ENCODE measurements around the gene FCRLA.
"Not testable (repeated sequence)": the region's sequence is repeated elsewhere in the genome, so short reads cannot be mapped to it uniquely, and the experiment has no call there.

Gene FCRLA, protein sequence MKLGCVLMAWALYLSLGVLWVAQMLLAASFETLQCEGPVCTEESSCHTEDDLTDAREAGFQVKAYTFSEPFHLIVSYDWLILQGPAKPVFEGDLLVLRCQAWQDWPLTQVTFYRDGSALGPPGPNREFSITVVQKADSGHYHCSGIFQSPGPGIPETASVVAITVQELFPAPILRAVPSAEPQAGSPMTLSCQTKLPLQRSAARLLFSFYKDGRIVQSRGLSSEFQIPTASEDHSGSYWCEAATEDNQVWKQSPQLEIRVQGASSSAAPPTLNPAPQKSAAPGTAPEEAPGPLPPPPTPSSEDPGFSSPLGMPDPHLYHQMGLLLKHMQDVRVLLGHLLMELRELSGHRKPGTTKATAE

DNA sequence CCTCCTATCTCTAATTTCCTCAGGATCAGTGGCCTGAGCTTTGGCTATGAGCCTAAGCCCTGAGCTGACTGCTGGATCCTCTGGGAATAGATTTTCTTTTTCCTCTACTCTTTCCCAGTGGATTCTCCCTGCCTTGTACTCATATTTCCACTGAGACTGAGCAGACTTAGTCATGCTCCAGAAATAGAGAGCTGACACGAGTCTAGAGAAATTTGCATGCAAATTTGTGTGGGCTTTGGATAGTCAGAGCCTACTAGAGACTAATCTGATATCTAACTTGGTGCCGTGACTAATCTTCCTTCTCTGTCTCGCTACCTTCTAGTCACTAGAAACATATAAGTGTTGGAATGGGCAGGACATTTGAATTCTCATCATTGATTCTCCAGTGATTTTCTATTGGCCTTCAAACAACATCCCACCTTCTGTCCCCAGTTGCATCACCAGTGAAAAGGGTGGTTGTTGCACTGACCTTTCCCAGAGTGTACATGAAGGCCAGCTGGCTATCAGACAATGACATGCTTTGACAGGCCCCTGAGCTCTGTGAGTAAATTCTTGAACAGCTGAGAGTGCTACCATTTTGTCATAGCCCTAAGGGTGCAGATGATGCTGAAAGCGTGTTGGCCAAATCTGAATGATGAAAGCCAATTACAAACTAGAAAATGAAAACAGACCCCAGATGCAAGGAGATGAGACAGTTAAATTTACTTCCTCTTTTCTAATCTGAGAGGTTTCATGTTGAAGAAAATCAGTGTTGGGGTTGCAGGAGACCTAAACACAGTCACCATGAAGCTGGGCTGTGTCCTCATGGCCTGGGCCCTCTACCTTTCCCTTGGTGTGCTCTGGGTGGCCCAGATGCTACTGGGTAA is at the start of gene FCRLA:
Gene FCRLA, plus strand, starts transcription at position 748 of the 866 bp plus-strand sequence. Its CDS starts 36 bp downstream, at position 784.
- DNase-seq (ENCODE audit: low spot score), result peak; percentile 98

DNA sequence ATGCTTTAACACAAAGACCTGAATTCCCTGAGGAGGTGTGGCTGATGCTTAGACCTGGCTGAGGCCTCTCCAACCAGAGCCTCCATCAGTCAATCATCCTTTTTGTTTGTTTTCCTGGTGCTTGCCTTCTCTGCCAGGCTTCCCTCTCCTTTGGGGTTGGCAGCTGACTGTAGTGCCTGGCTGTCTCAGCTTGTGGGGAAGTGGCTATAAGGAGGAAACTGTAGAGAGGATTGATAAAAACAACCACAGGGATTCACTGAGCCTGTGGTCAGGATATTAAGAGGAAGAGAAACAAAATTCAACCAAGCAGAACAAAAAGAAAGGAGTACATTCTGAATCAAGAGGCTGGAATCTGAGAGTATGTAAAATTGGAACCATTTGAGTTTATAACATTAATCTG is 48.5 kb upstream of the FCRLA start:
- DNase-seq (ENCODE audit: low spot score), result not testable (repeated sequence)

DNA sequence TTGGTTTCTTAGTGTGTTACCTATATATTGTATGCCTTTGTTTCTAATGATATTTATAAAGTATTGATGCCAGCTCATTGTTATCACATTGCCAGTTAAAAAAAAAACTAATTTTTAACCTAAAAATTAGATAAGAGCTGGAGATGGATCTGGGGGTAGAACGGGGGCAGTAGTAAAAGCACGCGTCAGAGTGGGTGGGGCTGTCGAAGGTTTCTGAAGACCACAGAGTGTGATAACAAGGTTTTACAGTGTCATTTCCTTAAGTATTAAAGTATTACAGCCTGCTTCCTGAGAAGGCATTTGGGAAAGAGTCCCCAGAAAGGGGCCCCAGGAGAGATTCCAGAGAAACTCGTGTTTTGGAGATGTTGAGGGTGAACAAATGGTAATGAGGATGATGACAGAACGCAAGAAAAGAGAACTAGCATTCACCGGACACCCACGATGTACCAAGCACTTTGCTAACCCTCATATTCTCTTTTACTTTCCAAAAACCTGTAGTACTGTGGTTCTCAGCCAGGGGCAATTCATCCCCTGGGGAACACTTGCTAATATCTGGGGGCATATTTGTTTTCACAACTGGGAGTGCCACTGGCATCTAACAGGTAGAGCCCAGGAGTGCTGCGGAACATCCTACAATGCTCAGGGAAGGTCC is 45.2 kb upstream of the FCRLA start:
- not testable (repeated sequence) for DNase-seq (ENCODE audit: low spot score)

DNA sequence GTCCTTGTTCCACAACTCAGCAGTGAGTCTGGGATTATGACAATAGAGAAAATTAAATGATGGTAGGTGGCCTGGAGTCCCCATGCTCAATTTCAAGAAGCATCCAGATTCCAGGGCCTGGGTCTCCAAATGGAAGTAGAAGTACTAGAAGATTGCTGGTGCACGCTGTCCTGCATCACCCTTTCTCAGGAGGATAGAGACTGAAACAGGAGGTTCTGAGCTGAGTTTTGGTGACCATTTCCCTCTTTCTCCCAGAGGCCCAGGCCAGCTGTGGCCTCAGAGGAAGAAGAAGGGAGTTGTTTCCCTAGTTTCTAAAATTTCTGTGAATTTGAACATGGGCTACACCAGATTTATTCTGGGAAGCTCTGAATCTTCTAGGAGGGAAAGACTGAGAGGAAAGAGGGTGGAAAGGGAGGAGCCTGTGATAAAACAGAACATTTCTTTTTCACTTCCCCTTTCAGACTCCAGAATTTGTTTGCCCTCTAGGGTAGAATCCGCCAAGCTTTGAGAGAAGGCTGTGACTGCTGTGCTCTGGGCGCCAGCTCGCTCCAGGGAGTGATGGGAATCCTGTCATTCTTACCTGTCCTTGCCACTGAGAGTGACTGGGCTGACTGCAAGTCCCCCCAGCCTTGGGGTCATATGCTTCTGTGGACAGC is 44.2 kb upstream of the FCRLA start, which contains the start of gene FCGR2B:
Gene FCGR2B, plus strand, starts transcription at position 460 of the 656 bp plus-strand sequence. Its CDS starts 99 bp downstream, at position 559.
- DNase-seq (ENCODE audit: low spot score), result not testable (repeated sequence)

DNA sequence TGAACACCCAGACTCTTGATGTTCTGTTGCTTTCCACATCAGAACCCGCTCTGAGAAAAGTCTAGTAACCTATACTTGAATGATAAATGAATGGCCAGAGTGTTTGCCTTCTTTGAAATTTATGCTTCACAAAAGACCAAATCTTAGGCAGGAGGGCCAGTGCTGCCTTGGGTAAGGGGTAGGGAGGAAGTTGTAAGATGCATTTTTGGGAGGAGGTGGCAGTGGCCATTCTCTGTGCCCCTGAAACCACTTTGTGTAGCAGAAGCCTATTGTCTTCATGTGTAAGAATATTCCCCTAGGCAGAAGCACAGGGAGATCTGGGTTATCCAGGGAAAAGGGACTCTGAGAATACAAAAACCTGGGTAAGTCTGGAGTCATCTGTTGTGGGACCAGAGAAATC is 43.5 kb upstream of the FCRLA start:
- not testable (repeated sequence) for DNase-seq (ENCODE audit: low spot score)

DNA sequence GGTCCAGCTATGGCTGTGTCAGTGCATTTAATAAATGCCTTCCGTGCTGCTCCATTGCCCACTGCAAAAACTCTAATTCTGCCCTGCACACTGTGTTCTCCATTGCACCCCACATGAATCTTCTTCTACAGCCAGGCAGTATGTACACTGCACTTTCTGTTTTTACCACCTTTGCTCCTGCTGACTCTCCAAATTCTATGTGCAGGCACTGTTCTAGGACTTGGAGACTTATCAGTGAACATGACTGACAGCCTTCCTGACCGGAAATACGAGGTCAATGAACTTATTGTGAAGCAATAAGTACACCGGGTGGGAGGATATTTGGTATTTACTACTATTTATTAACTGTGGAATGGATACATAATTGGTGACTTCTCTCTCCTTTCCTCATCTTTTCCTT is 42.3 kb upstream of the FCRLA start:
- not testable (repeated sequence) for DNase-seq (ENCODE audit: low spot score)

DNA sequence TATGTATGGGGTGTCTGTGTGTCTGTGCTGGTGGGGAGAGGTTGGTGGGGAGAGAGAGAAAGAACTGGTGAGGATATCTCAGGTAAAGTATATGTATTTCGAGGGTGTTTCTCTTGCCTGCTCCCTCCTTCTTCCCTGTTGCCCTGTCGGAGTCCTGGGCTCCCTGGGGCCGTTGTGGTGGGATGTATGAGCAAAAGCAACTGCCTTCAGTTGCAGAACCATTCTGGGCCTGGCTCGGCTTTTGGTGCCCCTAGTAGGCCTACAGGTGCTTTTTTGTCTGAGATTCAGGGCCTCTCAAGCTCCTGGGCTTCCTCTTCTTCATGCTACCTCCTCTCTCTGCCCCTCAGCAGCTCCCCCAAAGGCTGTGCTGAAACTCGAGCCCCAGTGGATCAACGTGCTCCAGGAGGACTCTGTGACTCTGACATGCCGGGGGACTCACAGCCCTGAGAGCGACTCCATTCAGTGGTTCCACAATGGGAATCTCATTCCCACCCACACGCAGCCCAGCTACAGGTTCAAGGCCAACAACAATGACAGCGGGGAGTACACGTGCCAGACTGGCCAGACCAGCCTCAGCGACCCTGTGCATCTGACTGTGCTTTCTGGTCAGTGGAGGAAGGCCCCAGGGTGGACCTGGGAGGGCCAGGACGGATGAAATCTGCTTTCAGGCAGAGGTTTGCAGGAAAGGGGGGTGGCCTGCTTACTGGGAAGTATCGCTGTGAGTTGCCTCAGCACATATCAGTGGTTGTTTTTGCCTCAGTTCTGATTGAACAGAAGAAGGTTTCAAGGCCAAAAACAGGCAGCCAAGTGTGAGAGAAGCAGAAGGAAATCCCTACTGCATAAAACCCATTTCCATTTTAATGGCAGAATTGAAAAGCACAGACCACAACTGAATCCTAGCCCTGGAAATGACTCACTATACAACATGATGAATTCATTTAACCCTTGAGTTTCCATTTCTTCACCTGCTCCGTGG is 35.7 kb upstream of the FCRLA start:
- peak; percentile 4 for DNase-seq (ENCODE audit: low spot score)

DNA sequence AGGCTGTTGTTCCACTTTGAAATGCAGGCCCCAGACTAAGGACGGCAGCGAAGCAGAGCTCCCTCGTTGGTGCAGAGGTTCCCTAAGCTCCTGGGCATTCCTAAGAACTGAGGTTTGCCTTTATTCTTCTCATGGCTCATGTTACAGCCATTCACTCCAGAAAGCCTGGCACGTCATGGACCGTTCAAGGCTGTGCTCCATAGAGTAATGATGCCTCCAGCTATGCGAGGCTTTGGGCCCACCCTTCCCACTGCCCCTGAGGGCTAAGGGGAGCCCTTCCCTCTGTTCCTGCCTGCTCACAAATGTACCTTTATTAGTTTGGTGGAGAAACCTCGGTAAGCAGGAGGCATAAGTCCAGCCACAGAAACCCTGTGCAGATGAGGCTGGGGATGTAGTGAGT is 33.6 kb upstream of the FCRLA start:
- DNase-seq (ENCODE audit: low spot score), result not testable (repeated sequence)

DNA sequence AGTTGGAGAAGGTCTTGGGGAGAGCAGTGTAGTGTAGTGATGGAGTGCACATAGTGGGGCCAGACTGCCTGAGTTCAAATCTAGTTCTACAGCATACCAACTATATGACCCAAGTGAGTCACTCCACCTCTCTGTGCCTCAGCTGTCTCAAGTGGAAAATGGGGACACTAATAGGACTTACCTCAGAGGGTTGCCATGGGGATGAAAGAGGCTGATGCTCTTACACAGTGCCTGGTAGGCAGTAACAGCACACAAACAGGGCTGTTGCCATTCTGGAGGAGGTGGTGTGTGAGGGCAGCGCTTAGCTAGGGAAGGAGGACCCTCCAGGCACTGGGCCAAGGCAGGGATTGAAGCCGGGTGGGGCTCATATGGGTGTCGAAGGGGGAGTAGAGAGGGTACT is 32.6 kb upstream of the FCRLA start:
- DNase-seq (ENCODE audit: low spot score), result peak; percentile 22

DNA sequence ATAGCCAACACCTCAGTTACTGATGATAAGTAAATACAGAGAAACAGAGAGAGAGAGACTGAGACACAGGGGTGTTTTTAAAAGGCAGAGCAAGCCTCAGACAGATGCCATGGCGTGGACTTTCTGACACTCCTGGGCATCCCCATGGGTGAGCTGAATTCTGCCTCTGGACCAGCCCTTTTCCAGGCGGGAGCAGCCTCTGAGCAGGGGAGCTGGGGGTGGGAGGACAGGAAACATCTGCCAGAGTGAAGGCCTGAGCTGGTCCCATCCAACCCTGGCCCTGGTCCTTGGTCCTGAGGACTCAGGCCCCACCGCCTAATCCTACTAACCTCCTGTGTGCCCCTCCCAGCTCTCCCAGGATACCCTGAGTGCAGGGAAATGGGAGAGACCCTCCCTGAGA is 32.1 kb upstream of the FCRLA start:
- DNase-seq (ENCODE audit: low spot score), result not testable (repeated sequence)

DNA sequence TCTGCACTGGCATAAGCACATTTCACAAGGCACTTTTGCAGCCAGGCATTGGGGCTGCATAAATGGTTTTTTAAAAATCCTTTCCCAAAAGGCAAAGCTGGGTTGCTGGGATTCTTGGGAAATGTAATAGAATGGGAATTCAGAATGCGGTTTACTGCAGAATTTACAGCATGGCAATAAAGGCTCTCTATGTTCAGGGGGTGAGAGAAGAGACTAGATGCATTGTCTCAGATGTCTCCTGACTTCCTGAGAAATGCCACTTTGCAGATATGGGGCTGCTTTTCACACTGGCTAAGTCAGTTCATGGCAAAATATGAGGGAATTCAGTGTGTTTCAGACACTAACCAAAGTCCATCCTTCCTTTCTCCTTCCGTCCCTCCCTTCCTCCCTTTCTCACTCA is 30.6 kb upstream of the FCRLA start:
- DNase-seq (ENCODE audit: low spot score), result no peak

DNA sequence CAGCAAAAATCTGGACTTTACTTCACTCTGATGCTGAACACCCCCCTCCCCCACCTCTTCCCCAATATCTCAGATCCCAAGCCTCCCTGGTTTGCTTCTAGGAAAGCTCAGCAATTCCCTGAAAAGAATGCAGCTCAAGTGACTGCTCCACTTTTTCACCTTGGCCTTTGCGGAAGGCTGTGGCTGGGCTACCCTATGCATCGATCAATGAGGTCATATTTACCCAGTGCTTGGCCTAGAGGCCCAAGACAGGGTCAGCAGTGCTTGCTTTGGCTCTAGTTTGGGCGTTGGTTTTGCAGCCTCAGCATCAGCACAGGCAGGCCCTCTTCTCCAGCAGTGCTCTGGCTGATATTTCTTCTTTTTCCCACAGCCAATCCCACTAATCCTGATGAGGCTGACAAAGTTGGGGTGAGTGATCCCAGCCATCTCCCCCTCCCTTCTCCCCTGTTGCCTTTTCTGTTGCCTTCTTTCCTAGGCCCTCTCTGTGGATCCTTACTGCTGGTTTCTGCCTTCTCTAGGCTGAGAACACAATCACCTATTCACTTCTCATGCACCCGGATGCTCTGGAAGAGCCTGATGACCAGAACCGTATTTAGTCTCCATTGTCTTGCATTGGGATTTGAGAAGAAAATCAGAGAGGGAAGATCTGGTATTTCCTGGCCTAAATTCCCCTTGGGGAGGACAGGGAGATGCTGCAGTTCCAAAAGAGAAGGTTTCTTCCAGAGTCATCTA is 29.9 kb upstream of the FCRLA start:
- DNase-seq (ENCODE audit: low spot score), result no peak

DNA sequence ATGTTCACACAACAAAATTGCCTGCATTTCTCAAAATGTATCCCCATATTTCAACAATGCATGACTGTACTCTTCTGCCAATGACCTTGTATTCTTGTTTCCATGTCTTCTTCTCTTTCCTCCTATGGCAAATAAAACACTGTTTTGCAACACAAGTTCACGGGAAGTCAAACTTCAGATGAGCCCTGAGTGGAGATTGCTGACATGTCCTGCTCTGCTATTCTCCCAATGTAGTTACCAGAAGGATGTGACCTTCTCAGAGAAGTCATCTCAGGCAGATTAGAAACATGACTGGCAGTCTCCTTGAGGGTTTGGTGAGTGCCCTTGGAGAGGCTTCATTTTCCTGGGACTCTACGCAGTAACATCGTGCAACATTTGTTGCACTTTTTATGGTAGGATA is 28.5 kb upstream of the FCRLA start:
- DNase-seq (ENCODE audit: low spot score), result no peak

DNA sequence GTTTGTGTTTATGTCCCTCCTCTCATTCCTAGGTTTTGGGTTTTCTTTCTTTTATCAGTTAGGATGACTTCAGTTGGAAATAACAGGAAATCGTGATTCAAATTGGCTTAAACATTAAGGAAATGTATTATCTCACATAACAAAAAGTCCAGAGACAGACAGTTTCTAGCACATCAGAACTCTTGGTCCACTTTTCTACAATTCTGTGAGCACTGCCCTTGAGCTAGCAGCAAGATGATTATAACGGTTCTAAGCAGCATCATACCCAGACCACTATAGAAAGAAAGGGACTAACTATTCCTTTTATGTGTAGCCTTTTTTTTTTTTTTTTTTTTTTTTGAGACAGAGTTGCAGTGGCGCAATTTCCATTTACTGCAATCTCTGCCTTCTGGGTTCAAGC is 25.1 kb upstream of the FCRLA start:
- no peak for DNase-seq (ENCODE audit: low spot score)

DNA sequence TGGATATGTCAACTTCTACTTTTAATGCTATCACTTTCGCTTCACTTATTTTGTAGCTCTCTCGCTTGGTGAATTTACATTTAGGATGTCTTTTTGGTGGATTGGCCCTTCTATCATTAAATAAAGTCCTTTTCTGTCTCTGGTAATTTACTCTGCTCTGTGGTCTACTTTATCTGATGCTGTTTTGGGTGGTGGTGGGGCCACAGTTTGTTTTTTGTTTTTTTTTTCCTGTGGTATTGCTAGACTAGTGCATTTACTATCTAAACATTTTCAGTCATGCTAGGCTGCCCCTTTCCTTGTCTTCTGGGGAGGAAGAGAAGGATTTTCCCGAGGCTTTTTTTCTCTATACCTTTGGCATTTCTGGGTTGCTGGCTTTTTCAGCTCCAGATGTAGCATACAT is 18.1 kb upstream of the FCRLA start:
- no peak for DNase-seq (ENCODE audit: low spot score)

DNA sequence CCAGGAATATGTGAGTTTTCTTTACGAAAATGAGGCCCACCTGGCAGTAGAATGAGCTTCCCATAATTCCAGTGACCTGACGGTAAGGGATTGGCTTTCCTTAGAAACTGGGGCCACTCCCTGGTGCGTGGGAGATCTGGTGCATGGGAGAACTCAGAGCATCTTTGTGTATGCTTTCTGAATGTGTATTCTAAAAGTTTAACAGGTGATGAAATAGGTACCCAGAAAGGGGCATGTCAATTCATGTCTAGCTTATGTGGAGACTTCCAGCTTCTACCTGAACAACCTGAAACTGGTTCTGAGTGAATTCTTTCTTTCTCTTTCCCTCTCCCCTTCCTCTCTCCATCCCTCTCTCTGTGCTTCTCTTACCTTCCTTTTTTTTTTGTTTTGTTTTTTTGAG is 15.2 kb upstream of the FCRLA start:
- DNase-seq (ENCODE audit: low spot score), result no peak

DNA sequence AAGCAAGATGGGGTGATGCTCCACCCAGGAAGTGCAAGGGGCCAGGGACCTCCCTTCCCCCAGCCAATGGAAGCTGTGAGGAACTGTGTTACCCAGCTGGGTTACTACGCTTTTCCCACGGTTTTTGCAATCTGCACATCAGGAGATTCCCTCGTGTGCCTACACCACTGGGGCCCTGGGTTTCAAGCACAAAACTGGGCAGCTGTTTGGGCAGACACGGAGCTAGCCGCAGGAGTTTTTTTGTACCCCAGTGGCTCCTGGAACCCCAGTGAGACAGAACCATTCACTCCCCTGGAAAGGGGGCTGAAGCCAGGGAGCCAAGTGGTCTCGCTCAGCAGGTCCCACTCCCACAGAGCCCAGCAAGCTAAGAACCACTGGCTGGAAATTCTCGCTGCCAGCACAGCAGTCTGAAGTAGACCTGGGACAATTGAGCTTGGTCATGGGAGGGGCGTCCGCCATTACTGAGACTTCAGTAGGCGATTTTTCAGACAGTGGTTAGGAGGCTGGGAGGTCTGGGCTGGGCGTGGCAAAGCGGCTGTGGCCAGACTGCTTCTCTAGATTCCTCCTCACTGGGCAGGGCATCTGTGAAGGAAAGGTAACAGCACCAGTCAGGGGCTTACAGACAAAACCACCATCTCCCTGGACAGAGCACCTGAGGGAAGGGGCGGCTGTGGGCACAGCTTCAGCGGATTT is 13.9 kb upstream of the FCRLA start:
- not testable (repeated sequence) for DNase-seq (ENCODE audit: low spot score)

DNA sequence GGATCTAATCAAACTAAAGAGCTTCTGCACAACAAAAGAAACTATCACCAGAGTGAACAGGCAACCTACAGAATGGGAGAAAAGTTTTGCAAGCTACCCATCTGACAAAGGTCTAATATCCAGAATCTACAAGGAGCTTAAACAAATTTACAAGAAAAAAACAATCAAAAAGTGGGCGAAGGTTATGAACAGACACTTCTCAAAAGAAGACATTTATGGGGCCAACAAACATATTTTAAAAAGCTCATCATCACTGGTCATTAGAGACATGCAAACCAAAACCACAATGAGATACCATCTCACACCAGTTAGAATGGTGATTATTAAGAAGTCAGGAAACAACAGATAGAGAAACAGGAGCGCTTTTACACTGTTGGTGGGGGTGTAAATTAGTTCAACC is 8.7 kb upstream of the FCRLA start:
- DNase-seq (ENCODE audit: low spot score), result not testable (repeated sequence)

DNA sequence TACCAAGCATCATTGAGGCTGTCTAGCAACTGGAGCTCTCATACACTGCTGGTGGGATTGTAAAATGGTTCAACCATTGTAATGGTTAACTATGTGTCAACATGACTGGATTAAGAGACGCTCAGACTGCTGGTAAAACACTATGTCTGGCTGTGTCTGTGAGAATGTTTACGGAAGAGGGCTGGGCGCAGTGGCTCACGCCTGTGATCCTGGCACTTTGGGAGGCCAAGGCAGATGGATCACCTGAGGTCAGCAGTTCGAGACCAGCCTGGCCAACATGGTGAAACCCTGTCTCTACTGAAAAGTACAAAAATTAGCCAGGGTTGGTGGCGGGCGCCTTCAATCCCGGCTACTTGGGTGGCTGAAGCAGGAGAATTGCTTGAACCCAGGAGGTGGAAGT is 4.8 kb upstream of the FCRLA start:
- peak; percentile 89 for DNase-seq (ENCODE audit: low spot score)

Data from kidney tubule cell (primary cell).